ENCODE measurements around the gene DNAH14. TPM values are rescaled to one million over a fixed set of nuclear protein-coding genes. Genes with fewer than 3 reads are reported as not detected.

DNAH14 gene
- total RNA-seq, 2 donors from 2014 or later = 16.9 to 33.3 TPM

- H3K9me3 ChIP-seq = peaks cover 0 to 17% (median 0%) of the 10 kb centered on the region in 3 donors
- TF ChIP-seq POLR2A (IDR thresholded peaks at IDR 0.05) (no peak), CTCF (IDR thresholded peaks at IDR 0.05) (no peak)
- no peaks in the 10 kb centered on the region for H3K27me3 ChIP-seq
- DNase-seq (no peak), ATAC-seq (no peak)
- no peaks in the 10 kb centered on the region for H3K4me1 ChIP-seq
- H3K4me3 ChIP-seq = no peak overlapping the region
- no peaks in the 10 kb centered on the region for H3K36me3 ChIP-seq (replicated peaks in 1 of 2; ENCODE audit: insufficient read depth in 1 of 2, low read depth in 2 of 2)
- intact Hi-C loops (cut with DNase I) = no loop called here
- no peak overlapping the region for H3K27ac ChIP-seq
Observed at GRCh38 chr1:225179686-225180085, 250.2 kb downstream of the DNAH14 start.

- no peaks in the 10 kb centered on the region for H3K36me3 ChIP-seq (replicated peaks in 1 of 2; ENCODE audit: insufficient read depth in 1 of 2, low read depth in 2 of 2)
- no peaks in the 10 kb centered on the region for H3K27me3 ChIP-seq
- H3K4me3 ChIP-seq = no peak overlapping the region
- TF ChIP-seq CTCF (IDR thresholded peaks at IDR 0.05) (no peak), POLR2A (IDR thresholded peaks at IDR 0.05) (no peak)
- H3K9me3 ChIP-seq = peaks cover 0 to 6% (median 0%) of the 10 kb centered on the region in 3 donors
- DNase-seq (no peak), ATAC-seq (no peak)
- H3K27ac ChIP-seq = no peak overlapping the region
- 100% methylated on average over 1 of the region's 1 CpG; no CpG with 5 or more reads in 1 of the 2 donors for WGBS, 2 donors
- intact Hi-C loops (cut with DNase I) = no loop called here
- no peaks in the 10 kb centered on the region for H3K4me1 ChIP-seq
Observed at GRCh38 chr1:225182716-225183115, 253.2 kb downstream of the DNAH14 start.

- no peak for ATAC-seq
- Histone ChIP-seq H3K27me3 (no peaks in the 10 kb centered on the region), H3K4me3 (no peak overlapping the region), H3K27ac (no peak overlapping the region), H3K4me1 (no peaks in the 10 kb centered on the region), H3K36me3 (replicated peaks in 1 of 2; ENCODE audit: insufficient read depth in 1 of 2, low read depth in 2 of 2) (no peaks in the 10 kb centered on the region), H3K9me3 (no peaks in the 10 kb centered on the region)
- intact Hi-C loops (cut with DNase I) = no loop called here
- TF ChIP-seq CTCF (IDR thresholded peaks at IDR 0.05) = no peak
- TF ChIP-seq POLR2A (IDR thresholded peaks at IDR 0.05) = no peak
- no peak for DNase-seq
Observed at GRCh38 chr1:225191199-225191753, 261.8 kb downstream of the DNAH14 start.

GRCh38 chr1:225201447-225201846 lies 272.0 kb downstream of the DNAH14 start:
- no peak for TF ChIP-seq CTCF (IDR thresholded peaks at IDR 0.05)
- no peak for TF ChIP-seq POLR2A (IDR thresholded peaks at IDR 0.05)
- ATAC-seq (no peak), DNase-seq (no peak)
- Histone ChIP-seq H3K4me1 (no peaks in the 10 kb centered on the region), H3K4me3 (no peak overlapping the region), H3K9me3 (no peaks in the 10 kb centered on the region), H3K27ac (no peak overlapping the region), H3K27me3 (no peaks in the 10 kb centered on the region), H3K36me3 (replicated peaks in 1 of 2; ENCODE audit: insufficient read depth in 1 of 2, low read depth in 2 of 2) (no peaks in the 10 kb centered on the region)
- WGBS, 2 donors = 88 to 92% methylated on average over 3 of the region's 3 CpGs
- intact Hi-C loops (cut with DNase I) = no loop called here

- H3K4me3 ChIP-seq = no peak overlapping the region
- H3K36me3 ChIP-seq (replicated peaks in 1 of 2; ENCODE audit: insufficient read depth in 1 of 2, low read depth in 2 of 2) = no peaks in the 10 kb centered on the region
- DNase-seq (no peak), ATAC-seq (no peak)
- H3K27ac ChIP-seq = no peak overlapping the region
- TF ChIP-seq POLR2A (IDR thresholded peaks at IDR 0.05) = no peak
- TF ChIP-seq CTCF (IDR thresholded peaks at IDR 0.05) = no peak
- H3K4me1 ChIP-seq = no peaks in the 10 kb centered on the region
- H3K27me3 ChIP-seq = no peaks in the 10 kb centered on the region
- no peaks in the 10 kb centered on the region for H3K9me3 ChIP-seq
- WGBS, 2 donors = 93 to 95% methylated on average over 2 of the region's 2 CpGs
- intact Hi-C loops (cut with DNase I) = no loop called here
Observed at GRCh38 chr1:225207791-225208190, 278.3 kb downstream of the DNAH14 start.

Data from body of pancreas (tissue), 4 donors.